ENCODE measurements around the gene CCDC185. TPM values are rescaled to one million over a fixed set of nuclear protein-coding genes. Genes with fewer than 3 reads are reported as not detected.
A peak's percentile ranks its signal among the peaks of the same experiment; 100 is the strongest.

CCDC185 gene
- total and polyA plus RNA-seq, 10 of the 15 experiments (the other 5 are each of a cell fraction or from before 2014, with no cell fraction given) = not detected

DNA sequence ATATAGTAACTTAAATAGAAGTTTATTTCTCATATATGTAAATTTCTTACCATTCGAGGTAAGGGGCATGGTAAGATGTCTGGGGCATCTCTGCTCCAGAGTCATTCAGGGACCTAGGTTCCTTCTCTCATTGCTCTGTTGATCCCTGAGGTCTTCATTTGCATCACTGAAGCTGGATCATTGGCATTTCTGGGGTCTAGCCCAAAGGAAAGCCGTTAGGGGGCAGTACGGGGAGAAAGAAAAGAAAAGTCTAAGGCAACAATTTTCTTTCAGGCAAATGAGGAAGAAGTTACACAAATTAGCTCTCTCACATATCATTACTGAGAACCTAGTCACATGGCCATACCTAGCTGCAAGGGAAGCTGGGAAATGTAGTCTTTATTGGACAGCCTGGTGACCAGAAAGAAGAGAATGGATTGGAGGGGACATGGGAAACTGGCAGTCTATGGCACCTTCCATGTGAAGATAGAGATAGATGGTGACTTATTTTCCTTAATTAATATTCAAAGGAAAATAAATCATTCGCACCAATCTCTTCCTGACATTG, 19.1 kb upstream of the CCDC185 start:
- ChIA-PET RAD21 (ENCODE audit: unreplicated experiment) (no interaction called here), CTCF (no interaction called here), POLR2A (no interaction called here), SMC1A (ENCODE audit: uncharacterized antibody, unreplicated experiment) (interaction anchor here (1.2 kb wide), 1 partner anchor 45 kb away, joined by 3 read pairs; no protein-coding TSS in a partner anchor)
- Histone ChIP-seq H2AFZ (ENCODE audit: control insufficient read depth, low read depth, low read length) (no peak overlapping the region), H3K4me2 (ENCODE audit: control insufficient read depth, insufficient read depth) (no peak overlapping the region), H3K4me3 (no peak overlapping the region), H3K27me3 (replicated peaks in 1 of 2; ENCODE audit: control insufficient read depth in 2 of 2, insufficient read depth in 2 of 2, low read length in 1 of 2) (no peaks in the 10 kb centered on the region), H3K27ac (ENCODE audit: control insufficient read depth, insufficient read depth) (no peak overlapping the region), H3K79me2 (ENCODE audit: control insufficient read depth, insufficient read depth, low read length) (no peaks in the 10 kb centered on the region), H3K9ac (ENCODE audit: control insufficient read depth, insufficient read depth, low read length) (no peak overlapping the region), H4K20me1 (ENCODE audit: control insufficient read depth, insufficient read depth) (no peaks in the 10 kb centered on the region), H3K9me3 (replicated peaks; ENCODE audit: control insufficient read depth, insufficient read depth, low read length) (no peaks in the 10 kb centered on the region), H3K4me1 (ENCODE audit: control insufficient read depth, insufficient read depth, low read length) (no peaks in the 10 kb centered on the region), H3K36me3 (ENCODE audit: control insufficient read depth in 2 of 2, insufficient read depth in 2 of 2, low read length in 1 of 2) (no peaks in the 10 kb centered on the region)
- 2% methylated on average over 4 of the region's 4 CpGs for WGBS (ENCODE audit: insufficient coverage, insufficient replicate concordance, low lambda C conversion rate, missing lambda C conversion rate)
- ATAC-seq = no peak
- no peak for DNase-seq (ENCODE audit: low read depth, low spot score)
- TF ChIP-seq SUPT20H (IDR thresholded peaks at IDR 0.05; ENCODE audit: borderline replicate concordance, control insufficient read depth, low read depth, low read length) = no peak
- no peak for TF ChIP-seq NR2C2 (IDR thresholded peaks at IDR 0.05; ENCODE audit: borderline replicate concordance, control insufficient read depth, insufficient read length, low read depth)
- TF ChIP-seq ZNF217 (IDR thresholded peaks at IDR 0.05) = no peak
- no peak for TF ChIP-seq ZBED1 (IDR thresholded peaks at IDR 0.05; ENCODE audit: borderline replicate concordance)
- TF ChIP-seq SIX5 (IDR thresholded peaks at IDR 0.05; ENCODE audit: low read depth, low read length, severe bottlenecking) = peak; percentile 24
- no peak for TF ChIP-seq ZNF384 (IDR thresholded peaks at IDR 0.05; ENCODE audit: borderline replicate concordance, low read depth, low read length)
- no peak for TF ChIP-seq HDGF (IDR thresholded peaks at IDR 0.05)
- no peak for FAIRE-seq
- BruUV-seq (replicated peaks) = no TSS peak
- in situ Hi-C loops (cut with MboI) = no loop called here
- intact Hi-C loops (cut with micrococcal nuclease; ENCODE audit: unreplicated experiment) = no loop called here

DNA sequence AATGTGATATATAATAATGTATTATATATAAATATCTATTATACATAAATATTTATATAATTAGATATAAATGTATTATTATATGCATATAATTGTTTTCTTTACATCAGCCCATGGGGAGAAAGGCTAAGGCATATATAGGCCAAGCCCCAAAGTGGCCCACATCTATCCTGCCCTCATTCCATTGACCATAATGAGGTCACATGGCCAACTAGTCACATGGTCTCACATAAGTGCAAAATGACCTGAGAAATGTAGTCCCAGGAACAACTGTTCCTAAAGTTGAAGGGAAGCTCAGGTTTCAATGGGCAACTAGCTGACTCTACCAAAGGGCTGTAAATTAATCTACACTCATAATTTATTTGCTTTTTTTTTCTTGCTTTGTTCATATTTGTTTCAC, 14.5 kb upstream of the CCDC185 start:
- intact Hi-C loops (cut with micrococcal nuclease; ENCODE audit: unreplicated experiment) (no loop called here), in situ Hi-C loops (cut with MboI) (no loop called here)
- DNase-seq (ENCODE audit: low read depth, low spot score) = no peak
- ChIA-PET POLR2A (no interaction called here), SMC1A (ENCODE audit: uncharacterized antibody, unreplicated experiment) (interaction anchor here (1.1 kb wide), 1 partner anchor 9 kb away, joined by 4 read pairs; no protein-coding TSS in a partner anchor), CTCF (interaction anchor here (0.6 kb wide), 1 partner anchor 43 kb away, joined by 3 read pairs; no protein-coding TSS in a partner anchor), RAD21 (ENCODE audit: unreplicated experiment) (no interaction called here)
- no peak overlapping the region for H3K9ac ChIP-seq (ENCODE audit: control insufficient read depth, insufficient read depth, low read length)
- H4K20me1 ChIP-seq (ENCODE audit: control insufficient read depth, insufficient read depth) = no peaks in the 10 kb centered on the region
- H3K27ac ChIP-seq (ENCODE audit: control insufficient read depth, insufficient read depth) = no peak overlapping the region
- ATAC-seq = no peak
- no peak for FAIRE-seq
- no peak overlapping the region for H3K4me3 ChIP-seq
- H3K4me2 ChIP-seq (ENCODE audit: control insufficient read depth, insufficient read depth) = no peak overlapping the region
- no peaks in the 10 kb centered on the region for H3K4me1 ChIP-seq (ENCODE audit: control insufficient read depth, insufficient read depth, low read length)
- H3K36me3 ChIP-seq (ENCODE audit: control insufficient read depth in 2 of 2, insufficient read depth in 2 of 2, low read length in 1 of 2) = no peaks in the 10 kb centered on the region
- H3K27me3 ChIP-seq (replicated peaks in 1 of 2; ENCODE audit: control insufficient read depth in 2 of 2, insufficient read depth in 2 of 2, low read length in 1 of 2) = no peaks in the 10 kb centered on the region
- H3K79me2 ChIP-seq (ENCODE audit: control insufficient read depth, insufficient read depth, low read length) = no peaks in the 10 kb centered on the region
- H3K9me3 ChIP-seq (replicated peaks; ENCODE audit: control insufficient read depth, insufficient read depth, low read length) = no peaks in the 10 kb centered on the region
- no TSS peak for BruUV-seq (replicated peaks)
- no peak overlapping the region for H2AFZ ChIP-seq (ENCODE audit: control insufficient read depth, low read depth, low read length)
- TF ChIP-seq SMC3 (IDR thresholded peaks at IDR 0.05; ENCODE audit: borderline replicate concordance, low read length) (no peak), NFYB (IDR thresholded peaks at IDR 0.05; ENCODE audit: insufficient read depth, low read depth, low read length) (no peak), CBX5 (IDR thresholded peaks at IDR 0.05; ENCODE audit: low read depth) (no peak), IKZF1 (conservative IDR thresholded peaks at IDR 0.05) (no peak), ZNF24 (IDR thresholded peaks at IDR 0.05) (no peak), TCF12 (IDR thresholded peaks at IDR 0.05; ENCODE audit: low read depth, low read length) (no peak), SMAD5 (IDR thresholded peaks at IDR 0.05; ENCODE audit: low read depth) (no peak)
- TF ChIP-seq, protein P1, sequence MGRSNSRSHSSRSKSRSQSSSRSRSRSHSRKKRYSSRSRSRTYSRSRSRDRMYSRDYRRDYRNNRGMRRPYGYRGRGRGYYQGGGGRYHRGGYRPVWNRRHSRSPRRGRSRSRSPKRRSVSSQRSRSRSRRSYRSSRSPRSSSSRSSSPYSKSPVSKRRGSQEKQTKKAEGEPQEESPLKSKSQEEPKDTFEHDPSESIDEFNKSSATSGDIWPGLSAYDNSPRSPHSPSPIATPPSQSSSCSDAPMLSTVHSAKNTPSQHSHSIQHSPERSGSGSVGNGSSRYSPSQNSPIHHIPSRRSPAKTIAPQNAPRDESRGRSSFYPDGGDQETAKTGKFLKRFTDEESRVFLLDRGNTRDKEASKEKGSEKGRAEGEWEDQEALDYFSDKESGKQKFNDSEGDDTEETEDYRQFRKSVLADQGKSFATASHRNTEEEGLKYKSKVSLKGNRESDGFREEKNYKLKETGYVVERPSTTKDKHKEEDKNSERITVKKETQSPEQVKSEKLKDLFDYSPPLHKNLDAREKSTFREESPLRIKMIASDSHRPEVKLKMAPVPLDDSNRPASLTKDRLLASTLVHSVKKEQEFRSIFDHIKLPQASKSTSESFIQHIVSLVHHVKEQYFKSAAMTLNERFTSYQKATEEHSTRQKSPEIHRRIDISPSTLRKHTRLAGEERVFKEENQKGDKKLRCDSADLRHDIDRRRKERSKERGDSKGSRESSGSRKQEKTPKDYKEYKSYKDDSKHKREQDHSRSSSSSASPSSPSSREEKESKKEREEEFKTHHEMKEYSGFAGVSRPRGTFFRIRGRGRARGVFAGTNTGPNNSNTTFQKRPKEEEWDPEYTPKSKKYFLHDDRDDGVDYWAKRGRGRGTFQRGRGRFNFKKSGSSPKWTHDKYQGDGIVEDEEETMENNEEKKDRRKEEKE (IDR thresholded peaks at IDR 0.05) = no peak
- TF ChIP-seq, protein P2, sequence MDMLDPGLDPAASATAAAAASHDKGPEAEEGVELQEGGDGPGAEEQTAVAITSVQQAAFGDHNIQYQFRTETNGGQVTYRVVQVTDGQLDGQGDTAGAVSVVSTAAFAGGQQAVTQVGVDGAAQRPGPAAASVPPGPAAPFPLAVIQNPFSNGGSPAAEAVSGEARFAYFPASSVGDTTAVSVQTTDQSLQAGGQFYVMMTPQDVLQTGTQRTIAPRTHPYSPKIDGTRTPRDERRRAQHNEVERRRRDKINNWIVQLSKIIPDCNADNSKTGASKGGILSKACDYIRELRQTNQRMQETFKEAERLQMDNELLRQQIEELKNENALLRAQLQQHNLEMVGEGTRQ (IDR thresholded peaks at IDR 0.05; ENCODE audit: borderline replicate concordance, low read depth, low read length) = no peak
